Activated CD8-positive, alpha-beta memory T cell treated with anti-CD3 and anti-CD28 coated beads, Interleukin-2, amount 10 ng/mL, durations not matched to agents 7 days and 5 days (primary cell): Measurements from ENCODE around the gene FAM13A. TPM values are rescaled to one million over a fixed set of nuclear protein-coding genes. Genes with fewer than 3 reads are reported as not detected.
"Not testable (repeated sequence)": the region's sequence is repeated elsewhere in the genome, so short reads cannot be mapped to it uniquely, and the experiment has no call there.

ENCODE experiments used
- ATAC-seq: fragments of 150-1000 bp; cut with Tn5 transposase; one replicate; pipeline ENCODE4 v1.10.0; 2021; ENCODE audit warnings: moderate library complexity
- CTCF ChIA-PET: fragments of 350-600 bp; sonication (Branson Sonifier 250); formaldehyde crosslinking; loops from one replicate; lab custom pipeline; 2021; ENCODE audit warnings: antibody characterized with exemption; lab: Charles Lee
- DNase-seq: peaks from one replicate; pipeline ENCODE4 v3.0.0-alpha.2; 2020
- H3K27ac Mint-ChIP-seq: one replicate; pipeline ENCODE4 v1.8.0; 2021; ENCODE audit warnings: mild to moderate bottlenecking, mixed read lengths
- H3K27me3 Mint-ChIP-seq: one replicate; pipeline ENCODE4 v1.8.0; 2021; ENCODE audit warnings: mixed read lengths
- H3K36me3 Mint-ChIP-seq: one replicate; pipeline ENCODE4 v1.8.0; 2021; ENCODE audit warnings: mild to moderate bottlenecking, mixed read lengths
- H3K4me1 Mint-ChIP-seq: one replicate; pipeline ENCODE4 v1.8.0; 2021; ENCODE audit warnings: mixed read lengths
- H3K4me3 Mint-ChIP-seq: one replicate; pipeline ENCODE4 v1.8.0; 2021; ENCODE audit warnings: mild to moderate bottlenecking, moderate library complexity, mixed read lengths
- H3K9me3 Mint-ChIP-seq: one replicate; pipeline ENCODE4 v1.8.0; 2022; ENCODE audit warnings: low read depth, mixed read lengths
- total RNA-seq, 2 experiments: library from RNA; stranded (reverse); gene quantifications; one replicate each; pipeline ENCODE4 v1.2.3, GENCODE V29; 2021

Gene FAM13A
- total RNA-seq, 2 experiments from 2014 or later: 1.8 to 7.2 TPM

DNA sequence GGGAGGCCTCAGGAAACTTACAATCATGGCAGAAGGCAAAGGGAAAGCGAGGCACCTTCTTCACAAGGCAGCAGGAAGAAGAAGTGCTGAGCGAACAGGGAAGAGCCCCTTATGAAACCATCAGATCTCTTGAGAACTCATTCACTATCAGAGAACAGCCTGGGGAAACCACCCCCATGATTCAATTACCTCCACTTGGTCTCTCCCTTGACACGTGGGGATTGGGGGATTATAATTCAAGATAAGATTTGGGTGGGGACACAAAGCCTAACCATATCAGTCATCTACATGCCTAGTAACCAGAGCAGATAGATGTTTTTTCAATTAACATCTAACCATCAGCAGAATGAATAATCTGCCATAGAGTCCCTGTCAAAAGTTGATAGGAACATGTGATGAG is 30.4 kb downstream of the FAM13A start:
- Mint-ChIP-seq H3K27me3 (peaks cover 6% of the 10 kb centered on the region), H3K4me3 (no peak overlapping the region), H3K9me3 (no peaks in the 10 kb centered on the region), H3K36me3 (no peaks in the 10 kb centered on the region), H3K4me1 (no peaks in the 10 kb centered on the region), H3K27ac (no peak overlapping the region)
- CTCF ChIA-PET: no interaction called here
- DNase-seq (no peak), ATAC-seq (no peak)

DNA sequence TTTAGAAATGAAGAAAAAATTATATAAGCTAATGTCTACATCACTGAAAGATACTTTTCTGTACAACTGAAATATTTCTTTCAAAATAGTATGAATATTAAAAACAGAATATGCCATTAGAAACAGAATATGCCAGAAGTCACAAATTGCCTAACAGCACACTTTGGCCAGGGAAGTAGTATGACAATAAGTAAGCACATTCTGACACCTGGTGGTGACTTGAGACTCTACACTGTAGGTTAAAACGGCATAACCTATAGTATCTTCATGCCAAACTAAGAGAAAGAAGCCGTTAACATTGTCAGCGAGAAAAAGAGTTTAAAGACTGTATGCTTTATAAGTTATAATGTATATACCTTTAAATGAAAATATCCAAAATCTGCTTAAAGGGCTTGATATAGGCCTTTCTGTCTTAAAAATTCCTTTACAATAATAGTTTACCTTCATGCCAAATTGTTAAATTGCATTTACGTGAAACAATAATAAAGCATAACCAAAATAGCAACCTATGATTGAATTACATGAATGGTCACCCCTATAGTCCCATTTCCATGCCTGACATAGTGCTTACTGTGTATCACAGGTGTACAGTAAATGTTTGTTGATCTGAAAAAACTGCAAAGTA is 32.8 kb downstream of the FAM13A start:
- no peaks in the 10 kb centered on the region for H3K4me1 Mint-ChIP-seq
- no peaks in the 10 kb centered on the region for H3K9me3 Mint-ChIP-seq
- CTCF ChIA-PET: interaction anchor here (0.6 to 5.6 kb wide), 13 partner anchors 45 to 805 kb away, joined by 3 to 68 read pairs (median 3); no protein-coding TSS in a partner anchor
- no peak overlapping the region for H3K4me3 Mint-ChIP-seq
- no peaks in the 10 kb centered on the region for H3K27me3 Mint-ChIP-seq
- ATAC-seq (peak; percentile 90), DNase-seq (peak; percentile 62)
- H3K36me3 Mint-ChIP-seq: no peaks in the 10 kb centered on the region
- no peak overlapping the region for H3K27ac Mint-ChIP-seq

DNA sequence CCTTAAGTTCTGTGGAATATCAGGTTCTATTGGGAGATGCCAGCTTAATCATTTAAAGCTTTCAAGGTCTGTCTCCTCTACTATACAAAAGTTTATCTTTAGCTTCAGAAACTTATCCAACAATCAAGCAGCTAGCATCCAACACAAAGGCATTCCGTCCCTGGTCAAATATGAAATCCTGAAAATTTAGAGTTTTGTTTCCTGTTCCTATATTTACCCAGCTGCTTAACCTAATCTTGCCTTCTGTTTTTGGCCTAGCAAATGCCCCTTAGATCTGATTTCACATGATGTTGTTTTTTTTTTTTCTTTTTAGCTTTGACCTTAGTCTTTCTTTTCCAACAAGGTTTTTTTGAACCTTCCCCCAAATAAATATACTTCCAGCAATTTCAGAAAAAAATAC is 33.8 kb downstream of the FAM13A start:
- Mint-ChIP-seq H3K4me1 (no peaks in the 10 kb centered on the region), H3K36me3 (no peaks in the 10 kb centered on the region), H3K9me3 (no peaks in the 10 kb centered on the region), H3K27me3 (no peaks in the 10 kb centered on the region), H3K4me3 (no peak overlapping the region), H3K27ac (no peak overlapping the region)
- CTCF ChIA-PET: interaction anchor here (0.6 to 5.6 kb wide), 15 partner anchors 24 to 804 kb away, joined by 3 to 68 read pairs (median 3); no protein-coding TSS in a partner anchor
- no peak for ATAC-seq
- no peak for DNase-seq

DNA sequence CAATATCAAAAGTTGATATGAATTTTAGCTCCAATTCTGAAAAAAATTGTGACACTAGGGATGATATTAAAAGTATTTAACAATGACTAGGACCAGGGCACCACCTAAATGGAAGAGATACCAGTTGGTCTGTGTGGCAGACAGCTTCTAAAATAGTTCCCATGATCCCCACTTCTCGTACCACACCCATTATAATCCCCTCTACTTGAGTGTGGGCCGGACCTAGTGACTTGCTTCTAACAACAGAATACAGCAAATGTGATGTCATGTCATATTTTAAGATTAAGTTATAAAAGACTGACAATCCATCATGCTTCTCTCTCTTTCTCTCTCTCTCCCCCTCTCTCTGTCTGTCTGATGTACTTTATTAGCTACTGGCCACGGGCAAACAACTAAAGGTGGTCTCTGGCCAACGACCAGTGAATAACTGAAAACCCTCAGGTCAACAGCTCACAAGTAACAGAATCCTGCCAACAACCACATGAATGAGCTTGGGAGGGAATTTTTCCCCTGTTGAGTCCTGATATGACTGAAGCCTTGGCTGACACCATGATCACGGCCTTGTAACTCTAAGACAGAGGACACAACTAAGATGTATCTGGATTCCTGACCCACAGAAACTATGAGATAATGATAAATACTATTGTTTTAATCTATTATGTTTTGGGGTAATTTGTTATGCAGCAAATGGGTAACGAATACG is 34.4 kb downstream of the FAM13A start:
- Mint-ChIP-seq H3K4me1 (no peaks in the 10 kb centered on the region), H3K27me3 (no peaks in the 10 kb centered on the region), H3K9me3 (no peaks in the 10 kb centered on the region), H3K27ac (no peak overlapping the region), H3K4me3 (no peak overlapping the region), H3K36me3 (no peaks in the 10 kb centered on the region)
- DNase-seq (no peak), ATAC-seq (no peak)
- CTCF ChIA-PET: interaction anchor here (0.9 to 5.6 kb wide), 14 partner anchors 24 to 496 kb away, joined by 3 to 68 read pairs (median 4); no protein-coding TSS in a partner anchor

DNA sequence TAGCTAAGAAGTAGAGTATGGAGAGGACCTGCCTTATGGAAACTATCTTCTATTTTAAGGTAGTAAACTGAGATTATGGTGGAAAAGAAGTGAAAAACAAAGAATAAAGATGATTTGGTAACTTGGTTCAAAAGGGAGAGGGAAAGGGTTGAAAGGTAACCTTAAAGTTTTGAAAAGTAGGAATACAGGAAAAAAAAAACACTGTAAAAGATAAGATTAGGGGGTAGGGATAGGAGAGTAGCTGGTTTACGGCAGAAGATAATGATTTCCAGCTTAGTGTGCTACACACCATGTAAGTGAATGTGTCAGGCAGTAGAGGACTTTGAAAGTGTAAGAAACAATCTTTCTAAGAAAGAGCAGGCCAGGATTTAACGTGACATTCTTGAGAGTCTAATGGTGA is 35.3 kb downstream of the FAM13A start:
- DNase-seq: no peak
- CTCF ChIA-PET: interaction anchor here (0.9 to 5.6 kb wide), 4 partner anchors 23 to 482 kb away, joined by 3 to 68 read pairs (median 4); no protein-coding TSS in a partner anchor
- Mint-ChIP-seq H3K36me3 (no peaks in the 10 kb centered on the region), H3K9me3 (no peaks in the 10 kb centered on the region), H3K27me3 (no peaks in the 10 kb centered on the region), H3K27ac (no peak overlapping the region), H3K4me1 (no peaks in the 10 kb centered on the region), H3K4me3 (no peak overlapping the region)
- no peak for ATAC-seq

DNA sequence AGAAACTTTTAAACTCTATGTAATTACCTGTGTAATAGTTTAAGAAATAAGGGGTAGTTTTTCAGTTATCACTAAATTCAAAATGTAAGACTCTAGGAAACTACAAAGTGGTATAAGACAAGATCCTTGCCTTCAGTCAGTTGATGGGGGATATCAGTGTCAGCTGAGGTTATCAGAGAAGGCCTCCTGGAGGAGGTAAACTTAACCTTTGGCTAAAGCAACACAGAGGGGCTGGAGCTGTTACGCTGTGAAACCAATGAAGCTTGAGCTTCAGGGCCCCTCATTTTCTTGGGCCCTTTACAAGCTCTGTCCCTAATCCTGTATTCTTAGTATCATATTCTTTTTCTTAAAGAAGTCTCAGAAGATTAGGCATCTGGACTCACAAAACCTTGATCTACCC is 35.9 kb downstream of the FAM13A start:
- DNase-seq: no peak
- H3K9me3 Mint-ChIP-seq: no peaks in the 10 kb centered on the region
- no peaks in the 10 kb centered on the region for H3K4me1 Mint-ChIP-seq
- no peaks in the 10 kb centered on the region for H3K27me3 Mint-ChIP-seq
- no peak overlapping the region for H3K27ac Mint-ChIP-seq
- no peaks in the 10 kb centered on the region for H3K36me3 Mint-ChIP-seq
- H3K4me3 Mint-ChIP-seq: no peak overlapping the region
- ATAC-seq: no peak
- CTCF ChIA-PET: interaction anchor here (1.1 to 5.6 kb wide), 2 partner anchors 204 to 482 kb away, joined by 6 to 68 read pairs; no protein-coding TSS in a partner anchor

DNA sequence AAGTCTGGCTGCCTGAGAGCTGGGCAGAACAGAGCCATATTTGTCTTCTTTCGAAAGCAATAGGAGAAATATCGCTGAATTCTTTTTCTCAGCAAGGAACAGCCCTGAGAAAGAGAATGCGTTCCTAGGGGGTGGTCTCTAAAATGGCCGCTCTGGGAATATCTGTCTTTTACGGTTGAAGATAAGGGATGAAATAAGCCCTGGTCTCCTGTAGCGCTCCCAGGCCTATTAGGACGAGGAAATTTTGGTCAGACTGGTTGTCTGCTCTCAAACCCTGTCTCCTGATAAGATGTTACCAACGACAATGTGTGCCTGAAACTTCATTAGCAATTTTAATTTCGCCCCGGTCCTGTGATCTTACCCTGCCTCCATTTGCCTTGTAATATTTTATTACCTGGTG is 42.1 kb downstream of the FAM13A start:
- H3K4me3 Mint-ChIP-seq, H3K36me3 Mint-ChIP-seq, CTCF ChIA-PET, H3K27me3 Mint-ChIP-seq, H3K4me1 Mint-ChIP-seq, H3K27ac Mint-ChIP-seq, DNase-seq, ATAC-seq, H3K9me3 Mint-ChIP-seq: not testable (repeated sequence)

DNA sequence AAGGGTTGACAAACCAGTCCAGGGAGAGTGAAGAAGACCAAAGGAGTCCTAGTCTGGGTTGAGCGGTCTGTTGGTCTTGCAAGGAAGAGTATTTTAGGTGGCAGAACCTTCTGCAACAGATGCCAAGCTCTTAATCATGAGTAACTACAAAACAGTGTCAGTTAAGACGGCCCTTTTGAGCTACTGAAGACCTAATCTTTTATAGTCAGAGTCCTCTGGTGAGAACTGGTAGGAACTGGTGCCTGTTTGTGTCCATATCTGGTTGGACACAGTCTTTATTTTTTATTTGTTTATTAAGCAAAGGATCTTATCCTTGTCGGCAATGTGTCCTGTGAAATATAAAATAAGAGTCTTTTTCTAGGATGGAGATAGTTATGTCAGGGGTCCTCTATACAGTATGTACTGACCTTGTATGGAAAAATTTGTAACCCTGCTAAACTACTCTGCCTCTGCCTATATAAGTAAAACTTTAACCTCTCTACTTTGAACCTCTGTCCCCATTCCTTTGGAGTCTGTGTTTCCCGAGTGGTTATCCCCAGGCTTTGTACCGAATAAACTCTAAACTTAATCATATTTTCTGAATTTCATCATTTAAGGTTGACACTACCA is 47.1 kb downstream of the FAM13A start:
- peaks cover 2% of the 10 kb centered on the region for H3K27me3 Mint-ChIP-seq
- no peak overlapping the region for H3K4me3 Mint-ChIP-seq
- H3K9me3 Mint-ChIP-seq: peaks cover 2% of the 10 kb centered on the region
- DNase-seq (no peak), ATAC-seq (no peak)
- CTCF ChIA-PET: no interaction called here
- H3K27ac Mint-ChIP-seq: no peak overlapping the region
- no peaks in the 10 kb centered on the region for H3K4me1 Mint-ChIP-seq
- no peaks in the 10 kb centered on the region for H3K36me3 Mint-ChIP-seq

DNA sequence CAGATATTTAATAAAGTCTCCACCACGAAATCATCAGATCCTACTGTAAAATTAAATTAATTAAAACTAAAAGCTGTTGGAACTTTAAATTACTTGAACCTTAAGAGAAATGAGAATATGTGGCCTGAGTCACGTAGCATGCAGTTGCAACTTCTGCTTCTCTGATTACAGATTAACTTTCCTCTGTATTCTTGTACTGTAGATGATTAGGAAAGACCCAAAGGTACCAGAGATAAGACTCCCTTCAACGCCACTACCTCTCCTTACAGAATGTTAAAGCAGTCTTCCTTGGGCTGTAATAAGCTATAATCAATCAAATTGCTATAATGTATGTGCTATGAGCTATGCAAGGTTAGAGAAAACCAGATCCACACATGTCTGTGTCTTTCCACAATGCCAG is 47.9 kb downstream of the FAM13A start:
- no peaks in the 10 kb centered on the region for H3K36me3 Mint-ChIP-seq
- ATAC-seq: no peak

DNA sequence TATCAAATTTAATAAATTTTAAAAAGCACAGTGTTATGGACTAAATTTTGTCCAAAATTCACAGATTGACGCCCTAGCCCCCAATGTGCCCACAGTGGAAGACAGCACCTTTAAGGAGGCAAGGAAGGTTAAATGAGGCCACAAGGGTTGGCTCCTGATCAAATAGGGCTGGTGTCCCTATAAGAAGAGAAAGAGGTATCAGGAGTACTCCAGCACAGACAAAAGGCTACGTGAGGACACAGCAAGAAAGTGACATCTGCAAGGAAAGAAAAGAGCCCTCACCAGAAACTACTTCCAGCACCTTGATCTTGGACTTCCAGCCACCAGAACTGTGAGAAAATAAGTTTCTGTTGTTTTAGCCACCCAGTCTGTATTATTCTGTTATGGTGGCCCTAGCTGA is 48.8 kb downstream of the FAM13A start:
- CTCF ChIA-PET: no interaction called here

More for the DNA sequence above, 47.9 kb downstream of the FAM13A start:
- Mint-ChIP-seq H3K27ac (no peak overlapping the region), H3K27me3 (peaks cover 2% of the 10 kb centered on the region), H3K4me1 (no peaks in the 10 kb centered on the region), H3K4me3 (no peak overlapping the region), H3K9me3 (no peaks in the 10 kb centered on the region)
- DNase-seq: no peak
- CTCF ChIA-PET: no interaction called here

DNA sequence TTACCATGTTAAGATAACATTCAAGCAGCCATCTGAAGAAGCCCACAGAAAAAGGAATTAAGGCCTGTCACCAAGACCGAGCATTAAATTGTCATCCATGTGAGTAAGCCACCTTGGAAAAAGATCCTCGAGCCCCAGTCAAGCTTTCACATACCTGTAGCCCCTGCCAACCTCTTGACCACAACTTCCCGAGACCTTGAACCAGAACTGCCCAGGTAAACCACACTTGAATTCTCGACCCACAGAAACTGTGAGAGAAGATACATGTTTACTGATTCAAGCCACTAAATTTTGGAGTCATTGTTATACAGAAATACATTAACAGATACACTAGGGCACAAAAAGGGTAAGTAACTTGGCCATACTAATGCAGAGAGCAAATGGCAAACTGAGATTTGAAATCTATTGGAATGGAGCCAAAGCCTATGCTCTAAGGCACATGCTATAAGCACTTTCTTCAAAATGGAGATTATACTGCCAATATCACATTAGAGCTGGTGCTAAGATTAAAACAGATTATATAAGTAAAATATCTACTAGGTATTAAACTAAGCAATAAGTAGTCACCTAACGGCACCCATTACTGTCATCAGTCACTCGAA is 49.5 kb downstream of the FAM13A start:
- no peak for ATAC-seq
- no peak overlapping the region for H3K4me3 Mint-ChIP-seq
- H3K27me3 Mint-ChIP-seq: peaks cover 2% of the 10 kb centered on the region
- CTCF ChIA-PET: no interaction called here
- DNase-seq: no peak
- no peak overlapping the region for H3K27ac Mint-ChIP-seq
- no peaks in the 10 kb centered on the region for H3K9me3 Mint-ChIP-seq
- H3K4me1 Mint-ChIP-seq: no peaks in the 10 kb centered on the region
- no peaks in the 10 kb centered on the region for H3K36me3 Mint-ChIP-seq

More for the DNA sequence above, 48.8 kb downstream of the FAM13A start:
- Mint-ChIP-seq H3K4me3 (no peak overlapping the region), H3K27me3 (peaks cover 2% of the 10 kb centered on the region), H3K36me3 (no peaks in the 10 kb centered on the region), H3K9me3 (no peaks in the 10 kb centered on the region), H3K4me1 (no peaks in the 10 kb centered on the region), H3K27ac (no peak overlapping the region)
- DNase-seq: no peak
- no peak for ATAC-seq

DNA sequence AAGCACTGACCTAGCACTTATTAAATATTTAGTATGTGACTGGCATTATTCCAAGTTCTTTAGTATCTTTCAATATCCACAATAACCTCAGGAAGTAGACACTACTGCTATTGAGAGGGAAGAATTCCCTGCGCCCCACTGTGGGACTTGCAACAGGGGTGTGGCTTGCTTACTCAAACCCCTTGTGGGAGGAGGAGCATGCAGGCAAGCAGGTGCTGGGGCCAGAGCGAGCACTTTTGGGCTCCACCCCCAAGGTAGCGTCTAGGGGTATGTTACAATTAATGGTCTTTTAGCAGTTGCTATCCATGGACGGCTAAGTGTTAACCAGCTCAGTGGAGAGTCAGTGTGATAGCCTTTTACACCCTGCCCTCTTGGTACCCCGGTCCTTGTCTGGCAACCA is 50.7 kb downstream of the FAM13A start:
- no peak overlapping the region for H3K4me3 Mint-ChIP-seq
- no peak overlapping the region for H3K27ac Mint-ChIP-seq
- H3K4me1 Mint-ChIP-seq: no peaks in the 10 kb centered on the region
- H3K36me3 Mint-ChIP-seq: no peaks in the 10 kb centered on the region
- CTCF ChIA-PET: no interaction called here
- H3K9me3 Mint-ChIP-seq: no peaks in the 10 kb centered on the region
- H3K27me3 Mint-ChIP-seq: peaks cover 2% of the 10 kb centered on the region
- ATAC-seq (no peak), DNase-seq (no peak)

DNA sequence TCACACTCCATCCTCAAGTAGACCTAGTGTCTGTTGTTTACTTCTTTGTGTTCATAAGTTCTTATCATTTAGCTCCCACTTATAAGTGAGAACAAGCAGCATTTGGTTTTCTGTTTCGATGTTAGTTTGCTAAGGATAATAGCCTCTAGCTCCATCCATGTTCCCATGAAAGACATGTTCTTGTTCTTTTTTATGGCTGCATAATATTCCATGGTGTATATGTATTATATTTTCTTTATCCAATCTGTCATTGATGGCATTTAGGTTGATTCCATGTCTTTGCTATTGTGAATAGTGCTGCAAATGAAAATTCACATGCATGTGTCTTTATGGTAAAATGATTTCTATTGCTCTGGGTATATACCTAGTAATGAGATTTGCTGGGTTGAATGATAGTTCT is 51.9 kb downstream of the FAM13A start:
- H3K9me3 Mint-ChIP-seq, DNase-seq, H3K4me3 Mint-ChIP-seq, ATAC-seq, H3K36me3 Mint-ChIP-seq, H3K27me3 Mint-ChIP-seq, H3K4me1 Mint-ChIP-seq, CTCF ChIA-PET, H3K27ac Mint-ChIP-seq: not testable (repeated sequence)
